Measurements from ENCODE around the gene NAA35.

Gene NAA35

GRCh38 chr9:85940832-85941621 is at the start of gene NAA35:
NAA35 (plus strand) TSS chr9:85941146; CDS start chr9:85942160, 1,014 bp downstream.
- peak within 1 kb of the TSS; percentile 85 for H3K9ac ChIP-seq (ENCODE audit: low read depth, low read length)
- H3K36me3 ChIP-seq (ENCODE audit: insufficient read depth, low read length), result peaks cover 5% of the 10 kb centered on the region; the same call in 1 of the 2 replicates
- H3K4me1 ChIP-seq (ENCODE audit: insufficient read depth, low read length), result peaks cover 7% of the 10 kb centered on the region
- no peaks in the 10 kb centered on the region for H3K9me3 ChIP-seq (ENCODE audit: control insufficient read depth, insufficient read depth, low read length)

GRCh38 chr9:85892401-85892800 is 48.5 kb upstream of the NAA35 start:
- Histone ChIP-seq H3K9ac (ENCODE audit: low read depth, low read length) (no peak overlapping the region), H3K9me3 (ENCODE audit: control insufficient read depth, insufficient read depth, low read length) (no peaks in the 10 kb centered on the region), H3K4me1 (ENCODE audit: insufficient read depth, low read length) (no peaks in the 10 kb centered on the region), H3K36me3 (ENCODE audit: insufficient read depth, low read length) (no peaks in the 10 kb centered on the region)

- Histone ChIP-seq H3K36me3 (ENCODE audit: insufficient read depth, low read length) (no peaks in the 10 kb centered on the region), H3K9me3 (ENCODE audit: control insufficient read depth, insufficient read depth, low read length) (no peaks in the 10 kb centered on the region), H3K4me1 (ENCODE audit: insufficient read depth, low read length) (no peaks in the 10 kb centered on the region), H3K9ac (ENCODE audit: low read depth, low read length) (no peak overlapping the region)
Observed at GRCh38 chr9:85895685-85896084, 45.3 kb upstream of the NAA35 start.

GRCh38 chr9:85897848-85898247 is 43.1 kb upstream of the NAA35 start:
- Histone ChIP-seq H3K36me3 (ENCODE audit: insufficient read depth, low read length) (no peaks in the 10 kb centered on the region), H3K9ac (ENCODE audit: low read depth, low read length) (no peak overlapping the region), H3K9me3 (ENCODE audit: control insufficient read depth, insufficient read depth, low read length) (no peaks in the 10 kb centered on the region), H3K4me1 (ENCODE audit: insufficient read depth, low read length) (no peaks in the 10 kb centered on the region)

GRCh38 chr9:85898332-85898731 is 42.6 kb upstream of the NAA35 start:
- no peaks in the 10 kb centered on the region for H3K4me1 ChIP-seq (ENCODE audit: insufficient read depth, low read length)
- no peak overlapping the region for H3K9ac ChIP-seq (ENCODE audit: low read depth, low read length)
- H3K36me3 ChIP-seq (ENCODE audit: insufficient read depth, low read length), result no peaks in the 10 kb centered on the region

DNA sequence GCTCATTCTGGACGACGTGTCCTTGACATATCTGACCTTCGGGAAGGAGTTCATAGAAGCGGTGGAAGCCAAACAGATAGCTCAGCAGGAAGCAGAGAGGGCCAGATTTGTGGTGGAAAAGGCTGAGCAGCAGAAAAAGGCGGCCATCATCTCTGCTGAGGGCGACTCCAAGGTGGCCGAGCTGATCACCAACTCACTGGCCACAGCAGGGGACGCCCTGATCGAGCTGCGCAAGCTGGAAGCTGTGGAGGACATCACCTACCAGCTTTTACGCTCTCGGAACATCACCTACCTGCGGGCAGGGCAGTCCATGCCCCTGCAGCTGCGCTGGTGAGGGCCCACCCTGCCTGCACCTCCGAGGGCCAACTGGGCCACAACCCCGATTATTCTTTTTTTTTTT is 41.6 kb upstream of the NAA35 start:
- H3K9ac ChIP-seq (ENCODE audit: low read depth, low read length), result no peak overlapping the region
- no peaks in the 10 kb centered on the region for H3K9me3 ChIP-seq (ENCODE audit: control insufficient read depth, insufficient read depth, low read length)
- H3K36me3 ChIP-seq (ENCODE audit: insufficient read depth, low read length), result no peaks in the 10 kb centered on the region
- no peaks in the 10 kb centered on the region for H3K4me1 ChIP-seq (ENCODE audit: insufficient read depth, low read length)

More at GRCh38 chr9:85898332-85898731, 42.6 kb upstream of the NAA35 start:
- H3K9me3 ChIP-seq (ENCODE audit: control insufficient read depth, insufficient read depth, low read length), result no peaks in the 10 kb centered on the region

DNA sequence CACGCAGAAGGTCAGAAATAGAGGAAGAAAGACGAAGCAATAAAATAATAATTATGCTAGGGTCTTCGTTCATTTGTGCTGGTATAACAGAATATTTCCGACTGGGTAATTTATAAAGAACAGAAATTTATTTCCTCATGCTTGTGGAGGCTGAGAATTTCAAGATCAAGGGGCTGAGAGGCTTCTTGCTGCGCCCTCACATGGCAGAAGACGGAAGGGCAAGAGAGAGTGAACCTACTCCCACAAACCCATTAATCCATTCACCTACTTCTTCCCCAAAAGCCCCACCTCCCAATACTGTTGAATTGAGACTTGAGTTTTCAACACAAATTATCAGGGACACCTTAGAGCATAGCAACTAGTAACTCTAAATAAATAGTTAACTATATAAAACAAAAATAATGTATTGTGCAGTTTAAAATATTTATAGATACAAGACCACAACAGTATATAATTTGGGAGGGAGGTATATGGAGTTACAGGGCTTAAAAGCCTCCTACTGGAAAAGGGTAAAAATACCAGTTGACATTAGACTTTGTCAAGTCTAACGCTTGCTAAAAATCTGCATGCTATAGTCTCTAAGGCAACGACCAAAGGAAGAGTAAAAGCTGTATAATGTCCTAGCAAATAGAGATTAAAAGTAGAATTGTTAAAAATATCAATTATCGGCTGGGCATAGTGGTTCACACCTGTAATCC is 40.3 kb upstream of the NAA35 start:
- Histone ChIP-seq H3K9me3 (ENCODE audit: control insufficient read depth, insufficient read depth, low read length) (no peaks in the 10 kb centered on the region), H3K9ac (ENCODE audit: low read depth, low read length) (no peak overlapping the region), H3K36me3 (ENCODE audit: insufficient read depth, low read length) (no peaks in the 10 kb centered on the region), H3K4me1 (ENCODE audit: insufficient read depth, low read length) (no peaks in the 10 kb centered on the region)

DNA sequence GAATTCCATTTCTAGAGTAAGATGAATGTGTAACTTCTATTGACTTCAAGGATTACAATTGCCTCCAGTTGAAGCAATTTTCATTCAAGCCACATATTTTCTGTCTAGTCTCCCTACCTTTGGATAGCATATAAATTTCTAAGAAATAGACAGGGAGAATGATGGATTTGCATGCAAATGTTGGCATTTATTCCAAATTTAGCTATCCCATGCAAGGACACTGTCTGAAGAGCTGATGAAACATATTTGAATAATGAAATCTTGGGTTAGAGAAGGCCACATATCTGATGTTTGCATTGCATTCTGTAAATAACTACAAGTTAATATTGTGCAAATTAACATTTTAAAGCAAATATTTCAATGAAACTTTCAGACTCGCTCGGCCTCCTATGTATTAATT is 36.0 kb upstream of the NAA35 start:
- Histone ChIP-seq H3K9me3 (ENCODE audit: control insufficient read depth, insufficient read depth, low read length) (no peaks in the 10 kb centered on the region), H3K4me1 (ENCODE audit: insufficient read depth, low read length) (no peaks in the 10 kb centered on the region), H3K9ac (ENCODE audit: low read depth, low read length) (no peak overlapping the region), H3K36me3 (ENCODE audit: insufficient read depth, low read length) (no peaks in the 10 kb centered on the region)

- Histone ChIP-seq H3K9me3 (ENCODE audit: control insufficient read depth, insufficient read depth, low read length) (no peaks in the 10 kb centered on the region), H3K4me1 (ENCODE audit: insufficient read depth, low read length) (no peaks in the 10 kb centered on the region), H3K9ac (ENCODE audit: low read depth, low read length) (no peak overlapping the region), H3K36me3 (ENCODE audit: insufficient read depth, low read length) (no peaks in the 10 kb centered on the region)
Observed at GRCh38 chr9:85905957-85906356, 35.0 kb upstream of the NAA35 start.

DNA sequence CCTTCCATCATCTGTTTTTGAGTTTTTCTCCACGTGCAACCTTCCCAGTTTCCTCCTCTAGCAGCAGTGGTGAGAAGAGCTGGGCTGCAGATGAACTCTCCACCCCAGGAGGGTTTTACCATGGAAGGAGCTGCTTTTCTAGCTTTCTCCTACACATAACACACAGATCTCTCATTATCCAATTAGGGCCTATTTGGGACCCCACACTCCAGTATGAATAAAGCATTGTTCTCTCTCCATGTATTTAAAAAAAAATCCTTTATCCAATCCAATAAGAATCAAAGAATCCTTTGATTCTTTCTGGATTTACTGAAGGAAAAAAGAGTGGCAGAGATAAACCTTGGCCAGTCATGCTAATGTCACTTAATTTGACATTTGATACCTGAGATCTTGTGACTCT is 31.6 kb upstream of the NAA35 start:
- H3K36me3 ChIP-seq (ENCODE audit: insufficient read depth, low read length), result no peaks in the 10 kb centered on the region
- H3K9ac ChIP-seq (ENCODE audit: low read depth, low read length), result no peak overlapping the region
- H3K9me3 ChIP-seq (ENCODE audit: control insufficient read depth, insufficient read depth, low read length), result no peaks in the 10 kb centered on the region
- no peaks in the 10 kb centered on the region for H3K4me1 ChIP-seq (ENCODE audit: insufficient read depth, low read length)

DNA sequence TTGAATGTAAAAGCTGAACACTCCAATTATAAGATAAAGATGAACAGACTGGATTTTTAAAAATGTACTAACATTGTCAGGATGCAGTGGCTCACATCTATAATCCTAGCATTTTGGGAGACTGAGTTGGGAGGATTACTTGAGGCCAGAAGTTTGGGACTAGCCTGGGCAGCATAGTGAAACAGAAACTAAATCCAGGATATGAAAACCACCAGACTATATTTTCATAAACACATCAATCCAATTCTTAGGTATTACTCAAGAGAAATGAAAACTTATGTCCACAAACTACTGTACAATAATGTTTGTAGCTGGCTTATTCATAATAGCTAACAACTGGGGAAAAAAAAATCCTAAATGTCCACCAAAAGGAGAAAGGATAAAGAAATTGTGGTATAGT is 26.8 kb upstream of the NAA35 start:
- H3K9ac ChIP-seq (ENCODE audit: low read depth, low read length), result no peak overlapping the region
- H3K9me3 ChIP-seq (ENCODE audit: control insufficient read depth, insufficient read depth, low read length), result no peaks in the 10 kb centered on the region

DNA sequence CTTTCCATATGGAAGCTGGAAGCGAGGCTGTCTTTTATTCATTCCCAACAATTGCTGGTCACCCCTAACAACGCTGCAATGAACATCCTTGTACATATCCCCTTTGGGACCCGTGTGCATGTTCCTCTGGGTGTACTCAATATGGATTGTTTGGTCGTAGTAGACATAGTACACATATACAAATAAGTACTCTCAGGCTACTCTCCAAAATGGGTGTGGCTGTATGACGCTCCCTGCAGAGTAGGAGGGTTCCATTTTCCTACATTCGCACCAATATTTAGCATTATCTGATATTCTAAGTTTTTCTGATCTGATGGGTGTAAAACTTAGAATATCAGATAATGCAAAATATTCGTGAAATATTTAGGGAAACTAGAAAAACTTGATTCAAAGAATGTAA is 23.2 kb upstream of the NAA35 start:
- Histone ChIP-seq H3K9ac (ENCODE audit: low read depth, low read length) (no peak overlapping the region), H3K9me3 (ENCODE audit: control insufficient read depth, insufficient read depth, low read length) (no peaks in the 10 kb centered on the region), H3K36me3 (ENCODE audit: insufficient read depth, low read length) (no peaks in the 10 kb centered on the region), H3K4me1 (ENCODE audit: insufficient read depth, low read length) (no peaks in the 10 kb centered on the region)

More for the DNA sequence above, 26.8 kb upstream of the NAA35 start:
- Histone ChIP-seq H3K36me3 (ENCODE audit: insufficient read depth, low read length) (no peaks in the 10 kb centered on the region), H3K4me1 (ENCODE audit: insufficient read depth, low read length) (no peaks in the 10 kb centered on the region)

DNA sequence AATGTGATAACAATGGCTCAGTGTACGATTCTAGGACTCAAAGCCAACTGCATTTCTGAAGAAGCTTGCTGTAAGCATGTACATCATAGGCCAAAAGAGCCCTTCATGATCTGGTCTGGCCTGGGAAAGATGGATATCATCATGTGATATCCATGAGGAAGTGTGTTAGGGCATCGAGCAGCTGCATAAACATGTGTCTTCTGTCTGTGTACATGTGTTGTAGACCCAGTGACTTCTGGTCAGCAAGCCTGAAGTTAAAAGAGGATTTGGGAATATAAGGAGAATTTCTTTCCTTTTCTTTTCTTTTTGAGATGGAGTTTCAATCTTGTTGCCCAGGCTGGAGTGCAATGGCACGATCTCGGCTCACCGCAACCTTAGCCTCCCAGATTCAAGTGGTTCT is 15.5 kb upstream of the NAA35 start:
- Histone ChIP-seq H3K36me3 (ENCODE audit: insufficient read depth, low read length) (no peaks in the 10 kb centered on the region), H3K4me1 (ENCODE audit: insufficient read depth, low read length) (no peaks in the 10 kb centered on the region), H3K9me3 (ENCODE audit: control insufficient read depth, insufficient read depth, low read length) (no peaks in the 10 kb centered on the region), H3K9ac (ENCODE audit: low read depth, low read length) (no peak overlapping the region)

GRCh38 chr9:85927076-85927475 is 13.9 kb upstream of the NAA35 start:
- no peaks in the 10 kb centered on the region for H3K36me3 ChIP-seq (ENCODE audit: insufficient read depth, low read length)
- H3K4me1 ChIP-seq (ENCODE audit: insufficient read depth, low read length), result no peaks in the 10 kb centered on the region
- no peaks in the 10 kb centered on the region for H3K9me3 ChIP-seq (ENCODE audit: control insufficient read depth, insufficient read depth, low read length)
- no peak overlapping the region for H3K9ac ChIP-seq (ENCODE audit: low read depth, low read length)

- H3K9ac ChIP-seq (ENCODE audit: low read depth, low read length), result no peak overlapping the region
Observed at GRCh38 chr9:85931495-85931894, 9.5 kb upstream of the NAA35 start.

More at GRCh38 chr9:85931495-85931894, 9.5 kb upstream of the NAA35 start:
- Histone ChIP-seq H3K9me3 (ENCODE audit: control insufficient read depth, insufficient read depth, low read length) (no peaks in the 10 kb centered on the region), H3K4me1 (ENCODE audit: insufficient read depth, low read length) (no peaks in the 10 kb centered on the region), H3K36me3 (ENCODE audit: insufficient read depth, low read length) (no peaks in the 10 kb centered on the region)
